Endothelial cell of umbilical vein (primary cell): Measurements from ENCODE around the gene DUSP18. TPM values are rescaled to one million over a fixed set of nuclear protein-coding genes. Genes with fewer than 3 reads are reported as not detected.

Experiments used
- BruUV-seq: library from RNA; stranded (reverse); fragments of 400-500 nt; replicated peaks from 2 replicates; lab custom pipeline; 2021; lab: Mats Ljungman, UMichigan
- CTCF ChIA-PET: fragments of 300-600, 350-600 bp; sonication (Branson Sonifier 250); formaldehyde crosslinking; loops from one replicate; lab custom pipeline; 2021; ENCODE audit warnings: antibody characterized with exemption, inconsistent platforms; lab: Charles Lee
- POLR2A ChIA-PET: fragments of 300-600, 350-600 bp; sonication (Branson Sonifier 250); formaldehyde crosslinking; loops from one replicate; lab custom pipeline; 2021; ENCODE audit warnings: antibody characterized with exemption, inconsistent platforms; lab: Charles Lee
- DNase-seq: peaks from one replicate; pipeline ENCODE4 v3.0.0-alpha.2; 2011; ENCODE audit warnings: low read depth, low spot score
- FAIRE-seq: peaks from 2 replicates; lab custom pipeline; 2011; peaks lifted over from hg19 to GRCh38; lab: Jason Lieb, UNC
- H2AFZ ChIP-seq: 2 replicates; pipeline ENCODE4 v1.6.0; 2012; ENCODE audit warnings: low read depth, low read length, control low read depth, inconsistent platforms
- H3K27ac ChIP-seq: 2 replicates; pipeline ENCODE4 v1.5.1; 2011; ENCODE audit warnings: low read depth, mild to moderate bottlenecking, control low read depth, low read length, moderate library complexity; ENCODE audit not compliant: insufficient read depth
- H3K27me3 ChIP-seq, 2 experiments: 2 replicates each; pipeline versions ENCODE4 v1.6.0 to v1.6.1; 2011; ENCODE audit warnings: low read length in 2 of 2, mixed read lengths in 1 of 2; ENCODE audit not compliant: control insufficient read depth in 2 of 2, insufficient read depth in 2 of 2
- H3K36me3 ChIP-seq, 2 experiments: 2 replicates in 1 of 2; 3 replicates in 1 of 2; pipeline ENCODE4 v1.5.1; 2011; ENCODE audit warnings: low read length in 2 of 2, mild to moderate bottlenecking in 1 of 2, moderate library complexity in 1 of 2; ENCODE audit not compliant: control insufficient read depth in 2 of 2, insufficient read depth in 2 of 2; ENCODE audit errors: extremely low read depth in 1 of 2
- H3K4me1 ChIP-seq: 3 replicates; pipeline ENCODE4 v1.5.1; 2011; ENCODE audit warnings: mild to moderate bottlenecking, low read length; ENCODE audit not compliant: control insufficient read depth, insufficient read depth; ENCODE audit errors: extremely low read depth
- H3K4me2 ChIP-seq: 2 replicates; pipeline ENCODE4 v1.6.1; 2011; ENCODE audit warnings: low read length, control low read depth, mixed read lengths; ENCODE audit not compliant: insufficient read depth
- H3K4me3 ChIP-seq, 3 experiments: fragments of 200-600 bp in 1 of 3; sonication (generic), shearing (Covaris generic) in 1 of 3; replicated peaks in 1 of 3; 2 replicates each; pipeline ENCODE4 v1.5.1; 2011 to 2016; ENCODE audit warnings: control low read depth in 3 of 3, low read length in 3 of 3, mild to moderate bottlenecking in 2 of 3, inconsistent platforms in 1 of 3, low read depth in 1 of 3, moderate library complexity in 1 of 3; ENCODE audit not compliant: insufficient read depth in 1 of 3
- H3K79me2 ChIP-seq: 2 replicates; pipeline ENCODE4 v1.6.0; 2012; ENCODE audit warnings: low read length, inconsistent platforms; ENCODE audit not compliant: control insufficient read depth, insufficient read depth
- H3K9ac ChIP-seq: replicated peaks from 2 replicates; pipeline ENCODE3; 2011; ENCODE audit warnings: low read length, control low read depth; ENCODE audit not compliant: insufficient read depth; ENCODE audit errors: extremely low read depth
- H3K9me1 ChIP-seq: replicated peaks from 3 replicates; pipeline ENCODE4 v1.6.0; 2011; ENCODE audit warnings: mild to moderate bottlenecking, low read length; ENCODE audit not compliant: control insufficient read depth, insufficient read depth; ENCODE audit errors: extremely low read depth
- H3K9me3 ChIP-seq: replicated peaks from 2 replicates; pipeline ENCODE4 v1.5.1; 2012; ENCODE audit warnings: low read length, inconsistent platforms; ENCODE audit not compliant: control insufficient read depth, insufficient read depth
- H4K20me1 ChIP-seq: replicated peaks from 2 replicates; pipeline ENCODE3; 2011; ENCODE audit warnings: mild to moderate bottlenecking, low read length; ENCODE audit not compliant: control insufficient read depth, insufficient read depth; ENCODE audit errors: extremely low read depth
- FOS ChIP-seq: IDR thresholded peaks from 2 replicates; pipeline ENCODE4 v1.6.1; 2011; ENCODE audit warnings: mild to moderate bottlenecking, low read length, moderate library complexity, borderline replicate concordance; ENCODE audit not compliant: insufficient read depth
- GATA2 ChIP-seq: IDR thresholded peaks from 2 replicates; pipeline ENCODE4 v1.7.0; 2011; ENCODE audit warnings: low read depth, mild to moderate bottlenecking, moderate library complexity, mixed read lengths, low read length; ENCODE audit not compliant: insufficient read length, insufficient read depth
- JUN ChIP-seq: IDR thresholded peaks from 2 replicates; pipeline ENCODE4 v1.6.1; 2011; ENCODE audit warnings: borderline replicate concordance, low read depth; ENCODE audit not compliant: insufficient read length, insufficient read depth
- dilution Hi-C: fragments of 300-500 bp; cut with MboI; formaldehyde crosslinking; loops from one replicate; pipeline ENCODE4 v1.15.0; 2019; ENCODE audit warnings: low sequenced_read_pairs; ENCODE audit not compliant: extremely low pct_ligation_motif_present
- intact Hi-C: fragments of 100-400 bp; cut with micrococcal nuclease; formaldehyde crosslinking; loops from one replicate; pipeline ENCODE4 v1.10.0; 2022
- polyA plus RNA-seq, 4 experiments: library from polyadenylated mRNA; depleted of rRNA in 3 of 4; stranded (reverse) in 3 of 4; unstranded in 1 of 4; fragments of >200 nt; gene quantifications; 2 replicates each; pipeline versions ENCODE4 v1.2.1 to v1.2.3, GENCODE V29; 2011 to 2012; ENCODE audit warnings: missing spikeins in 1 of 4
- total RNA-seq: library from RNA; stranded (reverse); gene quantifications from 2 replicates; pipeline ENCODE4 v1.2.3, GENCODE V29; 2021
- TF ChIP-seq, protein P1 (sequence below): IDR thresholded peaks from 2 replicates; pipeline ENCODE4 v1.6.1; 2011; ENCODE audit not compliant: insufficient read depth, insufficient read length
- TF ChIP-seq, protein P2 (sequence below), 2 donors: IDR thresholded peaks; 1 replicate in 1 of 2; 2 replicates in 1 of 2; pipeline ENCODE4 v1.5.1; 2011; ENCODE audit warnings: low read length in 2 of 2, mild to moderate bottlenecking in 2 of 2, moderate library complexity in 2 of 2, control low read depth in 1 of 2, inconsistent platforms in 1 of 2, low read depth in 1 of 2; ENCODE audit not compliant: insufficient read depth in 1 of 2; ENCODE audit errors: extremely low read depth in 1 of 2

The DUSP18 gene
- total and polyA plus RNA-seq, 2 donors (not counting 3 experiments of a cell fraction or from before 2014, with no cell fraction given), result 18.3 to 30.1 TPM

DNA sequence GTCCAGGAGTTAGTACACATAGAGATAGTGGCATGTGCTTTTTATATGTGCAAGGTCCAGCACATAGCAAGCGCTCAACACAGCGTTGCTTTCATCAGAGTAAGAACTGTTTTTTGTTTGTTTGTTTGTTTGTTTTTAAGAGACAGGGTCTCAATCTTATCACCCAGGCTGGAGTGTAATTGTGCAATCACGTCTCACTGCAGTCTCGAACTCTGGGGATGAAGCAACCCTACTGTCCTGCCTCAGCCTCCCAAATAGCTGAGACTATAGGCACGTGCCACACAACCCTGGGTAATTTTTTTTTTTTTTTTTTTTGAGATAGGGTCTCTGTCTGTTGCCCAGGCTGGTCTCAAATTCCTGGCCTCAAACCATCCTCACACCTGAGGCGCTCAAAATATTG is 49.9 kb downstream of the DUSP18 start:
- Histone ChIP-seq H3K4me3 (no peak overlapping the region), H3K36me3 (peaks cover 0 to 43% of the 10 kb centered on the region in 2 experiments), H3K27ac (no peak overlapping the region), H3K27me3 (no peaks in the 10 kb centered on the region), H3K9ac (no peak overlapping the region), H2AFZ (no peak overlapping the region), H3K4me2 (no peak overlapping the region), H3K79me2 (no peaks in the 10 kb centered on the region), H4K20me1 (no peaks in the 10 kb centered on the region), H3K9me1 (no peaks in the 10 kb centered on the region), H3K9me3 (no peaks in the 10 kb centered on the region), H3K4me1 (no peaks in the 10 kb centered on the region)
- DNase-seq (no peak), FAIRE-seq (no peak)
- TF ChIP-seq, protein P1, sequence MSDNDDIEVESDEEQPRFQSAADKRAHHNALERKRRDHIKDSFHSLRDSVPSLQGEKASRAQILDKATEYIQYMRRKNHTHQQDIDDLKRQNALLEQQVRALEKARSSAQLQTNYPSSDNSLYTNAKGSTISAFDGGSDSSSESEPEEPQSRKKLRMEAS, result no peak
- TF ChIP-seq, protein P2, sequence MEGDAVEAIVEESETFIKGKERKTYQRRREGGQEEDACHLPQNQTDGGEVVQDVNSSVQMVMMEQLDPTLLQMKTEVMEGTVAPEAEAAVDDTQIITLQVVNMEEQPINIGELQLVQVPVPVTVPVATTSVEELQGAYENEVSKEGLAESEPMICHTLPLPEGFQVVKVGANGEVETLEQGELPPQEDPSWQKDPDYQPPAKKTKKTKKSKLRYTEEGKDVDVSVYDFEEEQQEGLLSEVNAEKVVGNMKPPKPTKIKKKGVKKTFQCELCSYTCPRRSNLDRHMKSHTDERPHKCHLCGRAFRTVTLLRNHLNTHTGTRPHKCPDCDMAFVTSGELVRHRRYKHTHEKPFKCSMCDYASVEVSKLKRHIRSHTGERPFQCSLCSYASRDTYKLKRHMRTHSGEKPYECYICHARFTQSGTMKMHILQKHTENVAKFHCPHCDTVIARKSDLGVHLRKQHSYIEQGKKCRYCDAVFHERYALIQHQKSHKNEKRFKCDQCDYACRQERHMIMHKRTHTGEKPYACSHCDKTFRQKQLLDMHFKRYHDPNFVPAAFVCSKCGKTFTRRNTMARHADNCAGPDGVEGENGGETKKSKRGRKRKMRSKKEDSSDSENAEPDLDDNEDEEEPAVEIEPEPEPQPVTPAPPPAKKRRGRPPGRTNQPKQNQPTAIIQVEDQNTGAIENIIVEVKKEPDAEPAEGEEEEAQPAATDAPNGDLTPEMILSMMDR (IDR thresholded peaks at IDR 0.05; ENCODE audit: extremely low read depth in 1 of 2, insufficient read depth in 1 of 2, low read depth in 1 of 2, low read length in 2 of 2), result no peak
- TF ChIP-seq JUN (no peak), GATA2 (no peak), FOS (no peak)
- dilution Hi-C loops, result no loop called here
- intact Hi-C loops, result no loop called here
- no TSS peak for BruUV-seq
- ChIA-PET POLR2A (no interaction called here), CTCF (interaction anchor here (1.3 to 1.7 kb wide), 2 partner anchors 12 to 137 kb away, joined by 3 to 5 read pairs; no protein-coding TSS in a partner anchor)
